B cell (primary cell): Measurements from ENCODE around the gene CLGN. TPM values are rescaled to one million over a fixed set of nuclear protein-coding genes. Genes with fewer than 3 reads are reported as not detected.

Source experiments
- ATAC-seq: fragments of 200-7000 bp; cut with Tn5 transposase; one replicate; pipeline ENCODE4 v1.10.0; 2021; ENCODE audit warnings: low read depth, mild to moderate bottlenecking, moderate number of reproducible peaks, moderate library complexity
- CTCF ChIA-PET: fragments of 350-600 bp; sonication (Branson Sonifier 250); formaldehyde crosslinking; loops from one replicate; lab custom pipeline; 2021; ENCODE audit warnings: antibody characterized with exemption, inconsistent platforms; lab: Charles Lee
- POLR2A ChIA-PET: fragments of 350-600 bp; sonication (Branson Sonifier 250); formaldehyde crosslinking; loops from one replicate; lab custom pipeline; 2021; ENCODE audit warnings: antibody characterized with exemption; lab: Charles Lee
- DNase-seq: peaks from one replicate; pipeline ENCODE4 v3.0.0; 2013
- H2AFZ ChIP-seq: 2 replicates; pipeline ENCODE4 v1.6.1; 2012; ENCODE audit warnings: mild to moderate bottlenecking, low read depth, low read length; ENCODE audit not compliant: insufficient read depth, poor library complexity, severe bottlenecking
- H3K27ac ChIP-seq, 2 donors: 1 replicate in 1 of 2; 2 replicates in 1 of 2; pipeline ENCODE4 v1.5.1; 2012 to 2013; ENCODE audit warnings: low read length in 2 of 2, mild to moderate bottlenecking in 2 of 2, moderate library complexity in 1 of 2
- H3K27me3 ChIP-seq, 4 experiments: fragments of 200-600 bp in 1 of 4; sonication (generic) in 1 of 4; replicated peaks in 1 of 4; 1 replicate in 2 of 4; 2 replicates in 2 of 4; pipeline versions ENCODE4 v1.6.1 to v1.7.0; 2013 to 2016; ENCODE audit warnings: low read length in 3 of 4, mild to moderate bottlenecking in 2 of 4, mixed read lengths in 1 of 4, moderate library complexity in 1 of 4; ENCODE audit not compliant: insufficient read depth in 4 of 4, control insufficient read depth in 3 of 4; ENCODE audit errors: control extremely low read depth in 1 of 4
- H3K36me3 ChIP-seq, 2 experiments: replicated peaks in 1 of 2; 1 replicate in 1 of 2; 2 replicates in 1 of 2; pipeline versions ENCODE4 v1.6.1 to v1.7.1; 2013; ENCODE audit warnings: low read length in 1 of 2; ENCODE audit not compliant: insufficient read depth in 2 of 2, control insufficient read depth in 1 of 2; ENCODE audit errors: control extremely low read depth in 1 of 2, extremely low read depth in 1 of 2
- H3K4me1 ChIP-seq, 2 donors: fragments of 200-600 bp in 1 of 2; sonication (generic) in 1 of 2; 1 replicate in 1 of 2; 2 replicates in 1 of 2; pipeline versions ENCODE4 v1.5.1 to v1.6.1; 2013 to 2017; ENCODE audit warnings: low read length in 2 of 2; ENCODE audit not compliant: control insufficient read depth in 2 of 2, insufficient read depth in 2 of 2
- H3K4me2 ChIP-seq: replicated peaks from 2 replicates; pipeline ENCODE3; 2012; ENCODE audit warnings: mild to moderate bottlenecking, low read depth, low read length; ENCODE audit not compliant: poor library complexity, severe bottlenecking
- H3K4me3 ChIP-seq, 5 experiments: fragments of 200-600 bp in 1 of 5; sonication (generic) in 1 of 5; 1 replicate in 3 of 5; 2 replicates in 2 of 5; pipeline versions ENCODE4 v1.5.1 to v1.7.0; 2011 to 2016; ENCODE audit warnings: low read length in 4 of 5, mild to moderate bottlenecking in 4 of 5, low read depth in 2 of 5, control low read depth in 1 of 5, moderate library complexity in 1 of 5; ENCODE audit not compliant: insufficient read depth in 1 of 5; ENCODE audit errors: control extremely low read depth in 1 of 5, extremely low read depth in 1 of 5
- H3K79me2 ChIP-seq: fragments of 200-600 bp; sonication (generic); one replicate; pipeline ENCODE4 v1.6.0; 2016; ENCODE audit warnings: low read length; ENCODE audit not compliant: control insufficient read depth, insufficient read depth
- H3K9ac ChIP-seq: fragments of 200-600 bp; sonication (generic); 2 replicates; pipeline ENCODE4 v1.6.1; 2017; ENCODE audit warnings: mild to moderate bottlenecking, low read length, moderate library complexity
- H3K9me3 ChIP-seq, 3 donors: one replicate each; pipeline versions ENCODE4 v1.6.1 to v1.7.1; 2013; ENCODE audit warnings: low read length in 2 of 3; ENCODE audit not compliant: control insufficient read depth in 2 of 3, insufficient read depth in 1 of 3; ENCODE audit errors: control extremely low read depth in 1 of 3
- H4K20me1 ChIP-seq: 2 replicates; pipeline ENCODE4 v1.6.0; 2012; ENCODE audit warnings: mild to moderate bottlenecking, low read length; ENCODE audit not compliant: insufficient read depth, control insufficient read depth, poor library complexity, severe bottlenecking
- H3K27ac Mint-ChIP-seq: one replicate; pipeline ENCODE4 v1.8.0; 2021; ENCODE audit warnings: mixed read lengths
- H3K27me3 Mint-ChIP-seq: one replicate; pipeline ENCODE4 v1.8.0; 2021; ENCODE audit warnings: mixed read lengths
- H3K4me1 Mint-ChIP-seq: one replicate; pipeline ENCODE4 v1.8.0; 2021; ENCODE audit warnings: mixed read lengths
- H3K4me3 Mint-ChIP-seq: one replicate; pipeline ENCODE4 v1.8.0; 2021; ENCODE audit warnings: mixed read lengths
- H3K9me3 Mint-ChIP-seq: one replicate; pipeline ENCODE4 v1.8.0; 2022; ENCODE audit warnings: mixed read lengths; ENCODE audit not compliant: insufficient read depth
- EZH2 ChIP-seq: IDR thresholded peaks from 2 replicates; pipeline ENCODE4 v1.6.1; 2012; ENCODE audit warnings: borderline replicate concordance, low read depth, mild to moderate bottlenecking, moderate library complexity, low read length; ENCODE audit not compliant: insufficient read depth, poor library complexity, severe bottlenecking
- WGBS: methylation state at CpG from one replicate; pipeline ENCODE4 v1.1.5; 2013; ENCODE audit warnings: missing lambda C conversion rate; ENCODE audit not compliant: insufficient coverage; 5-methylcytosine and 5-hydroxymethylcytosine counted together
- intact Hi-C: fragments of 100-400 bp; cut with micrococcal nuclease; formaldehyde crosslinking; loops from one replicate; pipeline ENCODE4 v1.10.0; 2022
- polyA plus RNA-seq: library from polyadenylated mRNA; depleted of rRNA; stranded (reverse); fragments of >200 nt; gene quantifications from 2 replicates; pipeline ENCODE4 v1.2.3, GENCODE V29; 2012
- total RNA-seq, 2 donors: library from RNA; stranded (reverse); fragments of 120-200 nt in 1 of 2; gene quantifications; 1 replicate in 1 of 2; 2 replicates in 1 of 2; pipeline versions ENCODE4 v1.2.3 to v1.2.4, GENCODE V29; 2013 to 2022
- TF ChIP-seq, protein P1 (sequence below): fragments of 200-600 bp; IDR thresholded peaks from one replicate; pipeline ENCODE4 v1.8.0; 2022; ENCODE audit warnings: antibody characterized with exemption, mild to moderate bottlenecking

Gene CLGN
- total and polyA plus RNA-seq, 2 donors (not counting 1 experiment from before 2014, with no cell fraction given) = not detected

DNA sequence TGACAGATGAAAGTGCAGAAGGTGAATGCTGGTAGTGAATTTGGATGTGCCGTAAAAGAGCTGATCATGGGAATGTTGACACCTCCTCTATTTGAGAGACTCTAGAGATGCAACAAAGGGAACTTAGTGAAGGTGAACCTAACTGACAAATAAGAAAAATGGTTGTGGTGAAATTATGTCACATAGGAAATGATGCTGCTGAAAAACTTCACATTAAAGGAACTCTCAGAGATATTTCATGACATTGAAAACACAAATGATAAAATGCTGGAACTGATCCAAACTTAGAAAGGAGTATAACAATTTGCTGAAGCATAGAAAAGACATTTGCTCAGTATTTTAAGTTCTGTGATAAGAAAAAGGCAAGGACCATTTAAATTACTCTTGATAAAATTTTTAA is 38.7 kb upstream of the CLGN start:
- H2AFZ ChIP-seq = no peak overlapping the region
- ATAC-seq (no peak), DNase-seq (no peak)
- no peak overlapping the region for H3K9ac ChIP-seq
- H3K4me1 ChIP-seq = no peaks in the 10 kb centered on the region
- Mint-ChIP-seq H3K27ac (no peak overlapping the region), H3K4me1 (no peaks in the 10 kb centered on the region), H3K27me3 (peaks cover 23% of the 10 kb centered on the region), H3K4me3 (no peak overlapping the region), H3K9me3 (no peaks in the 10 kb centered on the region)
- no peaks in the 10 kb centered on the region for H3K36me3 ChIP-seq
- intact Hi-C loops = no loop called here
- H3K4me3 ChIP-seq = no peak overlapping the region
- peaks cover 0 to 4% (median 0%) of the 10 kb centered on the region in 4 experiments for H3K27me3 ChIP-seq
- no peaks in the 10 kb centered on the region for H3K79me2 ChIP-seq
- H4K20me1 ChIP-seq = no peaks in the 10 kb centered on the region
- no peak for TF ChIP-seq EZH2
- POLR2A ChIA-PET = no interaction called here
- CTCF ChIA-PET = no interaction called here
- 78% methylated on average over 1 of the region's 1 CpG for WGBS
- no peak overlapping the region for H3K27ac ChIP-seq
- no peaks in the 10 kb centered on the region for H3K9me3 ChIP-seq
- H3K4me2 ChIP-seq = no peak overlapping the region

DNA sequence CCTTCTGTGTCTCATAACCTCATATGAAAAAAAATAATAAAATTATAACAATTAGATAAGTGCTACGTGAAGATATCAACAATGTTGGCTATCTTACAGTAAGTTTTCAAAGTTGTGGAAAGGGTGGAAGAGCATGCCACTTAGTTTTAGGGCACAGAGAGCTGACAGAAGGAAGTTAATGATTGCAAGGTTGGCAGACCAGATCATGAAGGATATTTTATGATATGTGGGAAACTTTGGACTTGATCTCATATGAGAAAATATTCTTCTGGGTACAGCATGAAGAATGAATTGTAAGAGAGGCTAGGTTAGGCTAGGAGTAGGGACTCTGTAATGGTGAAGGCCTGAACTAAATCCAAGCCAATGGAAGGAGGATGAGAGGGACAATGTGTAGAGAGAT is 36.2 kb upstream of the CLGN start:
- no peaks in the 10 kb centered on the region for H3K4me1 ChIP-seq
- H3K4me2 ChIP-seq = no peak overlapping the region
- no peak overlapping the region for H3K4me3 ChIP-seq
- DNase-seq (no peak), ATAC-seq (no peak)
- Mint-ChIP-seq H3K9me3 (no peaks in the 10 kb centered on the region), H3K27ac (no peak overlapping the region), H3K27me3 (peaks cover 23% of the 10 kb centered on the region), H3K4me3 (no peak overlapping the region), H3K4me1 (no peaks in the 10 kb centered on the region)
- H3K27ac ChIP-seq = no peak overlapping the region
- intact Hi-C loops = no loop called here
- peaks cover 0 to 4% (median 0%) of the 10 kb centered on the region in 4 experiments for H3K27me3 ChIP-seq
- ChIA-PET POLR2A (no interaction called here), CTCF (interaction anchor here (1.6 kb wide), 1 partner anchor 104 kb away, joined by 4 read pairs; no protein-coding TSS in a partner anchor)
- no peaks in the 10 kb centered on the region for H3K36me3 ChIP-seq
- H3K9ac ChIP-seq = no peak overlapping the region
- H3K79me2 ChIP-seq = no peaks in the 10 kb centered on the region
- no peaks in the 10 kb centered on the region for H3K9me3 ChIP-seq
- 100% methylated on average over 1 of the region's 1 CpG for WGBS
- no peaks in the 10 kb centered on the region for H4K20me1 ChIP-seq
- H2AFZ ChIP-seq = no peak overlapping the region
- TF ChIP-seq EZH2 = no peak
- TF ChIP-seq, protein P1, sequence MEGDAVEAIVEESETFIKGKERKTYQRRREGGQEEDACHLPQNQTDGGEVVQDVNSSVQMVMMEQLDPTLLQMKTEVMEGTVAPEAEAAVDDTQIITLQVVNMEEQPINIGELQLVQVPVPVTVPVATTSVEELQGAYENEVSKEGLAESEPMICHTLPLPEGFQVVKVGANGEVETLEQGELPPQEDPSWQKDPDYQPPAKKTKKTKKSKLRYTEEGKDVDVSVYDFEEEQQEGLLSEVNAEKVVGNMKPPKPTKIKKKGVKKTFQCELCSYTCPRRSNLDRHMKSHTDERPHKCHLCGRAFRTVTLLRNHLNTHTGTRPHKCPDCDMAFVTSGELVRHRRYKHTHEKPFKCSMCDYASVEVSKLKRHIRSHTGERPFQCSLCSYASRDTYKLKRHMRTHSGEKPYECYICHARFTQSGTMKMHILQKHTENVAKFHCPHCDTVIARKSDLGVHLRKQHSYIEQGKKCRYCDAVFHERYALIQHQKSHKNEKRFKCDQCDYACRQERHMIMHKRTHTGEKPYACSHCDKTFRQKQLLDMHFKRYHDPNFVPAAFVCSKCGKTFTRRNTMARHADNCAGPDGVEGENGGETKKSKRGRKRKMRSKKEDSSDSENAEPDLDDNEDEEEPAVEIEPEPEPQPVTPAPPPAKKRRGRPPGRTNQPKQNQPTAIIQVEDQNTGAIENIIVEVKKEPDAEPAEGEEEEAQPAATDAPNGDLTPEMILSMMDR = no peak
